Testis (tissue), 2 donors: ENCODE results near the gene IFTAP.

Experiments
- POLR2A ChIP-seq: fragments of 450-650 bp; IDR thresholded peaks from one replicate; pipeline ENCODE4 v1.6.1; 2017; ENCODE audit warnings: antibody characterized with exemption, mild to moderate bottlenecking, moderate library complexity
- TF ChIP-seq, protein P1 (sequence below), 3 experiments: fragments of 450-650 bp in 2 of 3; fragments of 200-600 bp in 1 of 3; sonication (generic) in 1 of 3; IDR thresholded peaks; one replicate each; pipeline ENCODE4 v1.5.1; 2016 to 2019; ENCODE audit warnings: antibody characterized with exemption in 3 of 3, mild to moderate bottlenecking in 2 of 3, moderate library complexity in 1 of 3

DNA sequence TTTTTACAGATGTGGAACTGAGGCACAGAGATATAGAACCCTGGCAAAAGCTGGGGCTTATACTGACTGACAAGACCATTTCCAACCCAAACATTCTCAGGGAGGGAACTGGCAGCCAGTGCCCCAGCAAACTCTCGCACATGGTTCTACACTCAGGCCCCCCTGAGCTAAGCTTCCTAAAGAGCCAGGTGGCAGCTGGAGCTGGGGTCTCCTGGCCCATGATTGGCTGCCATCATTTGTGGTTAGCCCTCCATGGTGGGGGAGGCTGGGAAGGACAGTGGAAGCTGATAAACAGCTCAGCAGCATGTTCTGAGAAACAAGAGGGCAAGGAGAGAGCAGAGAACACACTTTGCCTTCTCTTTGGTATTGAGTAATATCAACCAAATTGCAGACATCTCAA lies 26.6 kb upstream of the IFTAP start, which contains the start of gene RAG1:
- TF ChIP-seq, protein P1, sequence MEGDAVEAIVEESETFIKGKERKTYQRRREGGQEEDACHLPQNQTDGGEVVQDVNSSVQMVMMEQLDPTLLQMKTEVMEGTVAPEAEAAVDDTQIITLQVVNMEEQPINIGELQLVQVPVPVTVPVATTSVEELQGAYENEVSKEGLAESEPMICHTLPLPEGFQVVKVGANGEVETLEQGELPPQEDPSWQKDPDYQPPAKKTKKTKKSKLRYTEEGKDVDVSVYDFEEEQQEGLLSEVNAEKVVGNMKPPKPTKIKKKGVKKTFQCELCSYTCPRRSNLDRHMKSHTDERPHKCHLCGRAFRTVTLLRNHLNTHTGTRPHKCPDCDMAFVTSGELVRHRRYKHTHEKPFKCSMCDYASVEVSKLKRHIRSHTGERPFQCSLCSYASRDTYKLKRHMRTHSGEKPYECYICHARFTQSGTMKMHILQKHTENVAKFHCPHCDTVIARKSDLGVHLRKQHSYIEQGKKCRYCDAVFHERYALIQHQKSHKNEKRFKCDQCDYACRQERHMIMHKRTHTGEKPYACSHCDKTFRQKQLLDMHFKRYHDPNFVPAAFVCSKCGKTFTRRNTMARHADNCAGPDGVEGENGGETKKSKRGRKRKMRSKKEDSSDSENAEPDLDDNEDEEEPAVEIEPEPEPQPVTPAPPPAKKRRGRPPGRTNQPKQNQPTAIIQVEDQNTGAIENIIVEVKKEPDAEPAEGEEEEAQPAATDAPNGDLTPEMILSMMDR (IDR thresholded peaks at IDR 0.05) = no peak
- no peak for TF ChIP-seq POLR2A
